Measurements from ENCODE around the gene CNIH2.
A peak's percentile ranks its signal among the peaks of the same experiment; 100 is the strongest.

Gene CNIH2

DNA sequence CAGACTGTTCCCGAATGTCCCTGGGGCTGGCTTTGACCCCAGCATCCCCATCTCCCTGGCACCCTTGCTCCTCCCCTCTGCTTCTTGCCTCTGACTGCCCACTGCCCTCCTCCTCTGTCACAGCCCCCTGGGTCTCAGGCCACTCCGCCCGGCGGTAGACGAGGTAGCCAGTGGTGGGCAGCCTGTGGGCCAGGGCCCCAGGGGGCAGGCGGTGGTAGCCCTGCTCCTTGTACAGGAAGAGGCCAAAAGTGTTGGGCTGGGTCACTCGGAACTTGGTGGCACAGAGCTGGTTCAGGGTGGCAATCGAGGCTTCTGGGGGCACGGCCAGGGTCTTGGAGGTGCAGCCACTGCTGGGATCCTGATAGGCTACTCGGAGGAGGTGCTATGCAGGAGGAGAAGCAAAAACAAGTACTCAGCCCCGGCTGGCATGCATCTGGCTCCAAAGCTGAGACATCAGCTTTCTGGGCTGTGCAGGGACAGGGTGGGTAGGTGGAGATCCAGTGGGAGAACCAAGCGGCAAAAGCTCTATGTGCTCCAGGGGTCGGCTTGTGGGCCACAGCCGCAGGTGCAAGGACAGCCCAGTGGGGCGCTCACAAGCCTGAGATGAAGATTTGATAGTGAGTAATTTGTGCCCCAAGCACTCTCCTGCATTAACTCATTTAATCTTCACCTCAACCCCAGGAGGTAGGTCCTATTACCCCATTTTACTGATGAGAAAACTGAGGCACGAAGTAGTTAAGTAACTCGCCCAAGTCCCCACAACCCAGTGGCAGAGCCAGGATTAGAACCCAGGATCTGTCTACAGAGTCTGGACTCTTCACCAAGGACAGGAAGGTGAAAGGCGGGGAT lies 54.6 kb downstream of the CNIH2 start:
- Histone ChIP-seq H3K9ac (peak overlapping the region; percentile 29; the same call in 1 of the 2 replicates), H3K27me3 (no peaks in the 10 kb centered on the region), H3K4me3 (no peak overlapping the region), H3K4me2 (no peak overlapping the region), H3K9me3 (no peaks in the 10 kb centered on the region), H3K4me1 (peaks cover 92% of the 10 kb centered on the region), H3K27ac (peak overlapping the region; percentile 53; the same call in 1 of the 2 replicates), H4K20me1 (no peaks in the 10 kb centered on the region), H3K36me3 (peaks cover 5% of the 10 kb centered on the region)
- TF ChIP-seq Cebpa-rat (IDR thresholded peaks at IDR 0.05), result no peak

DNA sequence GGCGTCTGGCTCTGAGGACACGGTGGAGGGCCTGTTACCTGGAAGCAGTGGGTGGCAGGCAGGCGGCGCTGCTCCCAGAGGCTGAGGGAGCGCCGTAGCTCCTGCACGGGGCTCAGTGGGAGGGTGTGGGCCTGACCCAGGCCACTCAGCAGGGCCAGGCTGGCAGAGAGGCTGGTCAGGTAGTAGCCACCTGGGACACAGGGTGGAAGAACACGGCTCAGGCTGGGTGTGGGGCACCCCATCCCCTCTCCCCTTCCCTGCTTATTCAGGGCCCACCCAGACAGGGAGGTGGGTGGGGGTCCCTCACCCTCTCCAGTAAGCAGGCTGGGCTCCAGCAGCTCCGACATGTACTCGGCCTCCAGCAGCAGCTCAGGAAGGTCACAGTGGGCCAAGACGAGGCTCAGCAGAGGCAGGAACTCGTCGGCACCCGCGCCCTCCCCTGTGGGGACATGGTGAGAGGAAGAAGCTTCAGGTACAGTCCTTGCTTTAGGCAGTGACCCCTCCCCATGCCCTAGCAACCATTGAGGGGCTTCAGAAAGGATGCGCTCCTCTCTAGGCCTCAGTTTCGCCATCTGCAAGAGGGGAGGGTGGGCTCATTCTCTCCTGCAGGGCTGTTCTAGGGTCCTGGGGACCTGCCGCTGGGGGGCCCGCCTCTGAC lies 55.4 kb downstream of the CNIH2 start:
- 0 out of 2 replicates have a peak overlapping the region, but pooled peaks have one; percentile 3 for H3K9ac ChIP-seq

More for the DNA sequence above, 55.4 kb downstream of the CNIH2 start:
- TF ChIP-seq Cebpa-rat (IDR thresholded peaks at IDR 0.05), result no peak
- Histone ChIP-seq H4K20me1 (no peaks in the 10 kb centered on the region), H3K27ac (peak overlapping the region; percentile 53; the same call in 1 of the 2 replicates), H3K4me3 (no peak overlapping the region), H3K9me3 (no peaks in the 10 kb centered on the region), H3K4me1 (peaks cover 92% of the 10 kb centered on the region), H3K27me3 (no peaks in the 10 kb centered on the region), H3K36me3 (peaks cover 12% of the 10 kb centered on the region), H3K4me2 (peak overlapping the region; percentile 97)
